ENCODE results near the gene PCDHB5.
"Not testable (repeated sequence)": the region's sequence is repeated elsewhere in the genome, so short reads cannot be mapped to it uniquely, and the experiment has no call there.

DNA sequence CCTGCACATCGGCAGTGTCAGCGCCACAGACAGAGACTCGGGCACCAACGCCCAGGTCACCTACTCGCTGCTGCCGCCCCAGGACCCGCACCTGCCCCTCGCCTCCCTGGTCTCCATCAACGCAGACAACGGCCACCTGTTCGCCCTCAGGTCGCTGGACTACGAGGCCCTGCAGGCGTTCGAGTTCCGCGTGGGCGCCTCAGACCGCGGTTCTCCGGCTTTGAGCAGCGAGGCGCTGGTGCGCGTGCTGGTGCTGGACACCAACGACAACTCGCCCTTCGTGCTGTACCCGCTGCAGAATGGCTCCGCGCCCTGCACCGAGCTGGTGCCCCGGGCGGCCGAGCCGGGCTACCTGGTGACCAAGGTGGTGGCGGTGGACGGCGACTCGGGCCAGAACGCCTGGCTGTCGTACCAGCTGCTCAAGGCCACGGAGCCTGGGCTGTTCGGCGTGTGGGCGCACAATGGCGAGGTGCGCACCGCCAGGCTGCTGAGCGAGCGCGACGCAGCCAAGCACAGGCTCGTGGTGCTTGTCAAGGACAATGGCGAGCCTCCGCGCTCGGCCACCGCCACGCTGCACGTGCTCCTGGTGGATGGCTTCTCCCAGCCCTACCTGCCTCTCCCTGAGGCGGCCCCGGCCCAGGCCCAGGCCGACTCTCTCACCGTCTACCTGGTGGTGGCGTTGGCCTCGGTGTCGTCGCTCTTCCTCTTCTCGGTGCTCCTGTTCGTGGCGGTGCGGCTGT lies 11.4 kb upstream of the PCDHB5 start:
- not testable (repeated sequence) for TF ChIP-seq POLR2A (IDR thresholded peaks at IDR 0.05; ENCODE audit: low read length); GATA1 (IDR thresholded peaks at IDR 0.05; ENCODE audit: low read depth, low read length)

Data from erythroblast (primary cell).